Measurements from ENCODE around the gene NCK1.
A peak's percentile ranks its signal among the peaks of the same experiment; 100 is the strongest.

NCK1 gene

DNA sequence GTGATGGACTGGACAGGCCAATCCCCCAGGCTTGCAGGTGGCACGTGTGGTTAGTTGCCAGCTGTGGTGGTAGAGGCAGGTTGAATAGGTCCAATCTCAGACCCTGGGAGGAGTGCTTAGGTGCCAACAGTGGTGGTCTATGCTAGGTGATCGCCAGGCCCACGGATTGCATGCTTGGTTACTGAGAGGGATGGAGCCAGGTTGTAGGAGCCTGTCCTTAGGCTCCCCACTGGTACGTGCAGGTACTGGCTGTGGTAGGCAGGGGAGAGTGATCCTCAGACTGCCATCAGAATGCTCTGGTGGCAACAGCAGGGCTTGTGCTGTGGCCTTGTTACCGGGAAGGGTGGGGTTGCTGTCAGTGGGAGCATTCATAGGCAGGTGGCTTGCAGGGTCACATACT lies 44.7 kb downstream of the NCK1 start:
- Histone ChIP-seq H3K36me3 (ENCODE audit: insufficient read depth, low read length) (0 out of 2 replicates have a peak, but pooled peaks cover 9% of the 10 kb centered on the region), H3K4me1 (ENCODE audit: control insufficient read depth, insufficient read depth, low read length, unreplicated experiment) (peaks cover 2% of the 10 kb centered on the region), H3K27ac (ENCODE audit: low read depth, low read length) (no peak overlapping the region), H3K27me3 (ENCODE audit: insufficient read depth, low read length) (no peaks in the 10 kb centered on the region), H3K4me3 (ENCODE audit: low read depth, low read length) (no peak overlapping the region), H2AFZ (ENCODE audit: low read length, unreplicated experiment) (no peak overlapping the region), H3K79me2 (ENCODE audit: control insufficient read depth, insufficient read depth, low read length, unreplicated experiment) (peaks cover 95% of the 10 kb centered on the region)

DNA sequence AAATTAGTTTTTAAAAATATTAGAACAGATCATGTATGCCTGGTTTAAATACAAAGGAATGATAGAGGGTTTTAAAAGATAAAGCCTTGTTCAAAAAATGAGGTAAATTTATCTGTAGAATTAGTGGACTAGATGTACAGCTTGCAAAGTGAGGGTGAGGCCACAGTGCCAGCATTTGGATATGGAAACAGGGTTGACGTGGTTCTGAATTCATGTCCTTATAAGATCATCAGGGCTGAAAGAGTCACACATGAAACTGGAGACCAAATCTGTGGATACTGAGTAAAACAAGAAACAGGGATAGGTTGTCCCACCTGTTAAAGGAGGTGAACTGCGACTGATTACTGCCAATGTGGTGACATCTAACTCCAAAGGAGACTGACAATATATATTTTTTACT lies 46.3 kb downstream of the NCK1 start:
- Histone ChIP-seq H3K4me1 (ENCODE audit: control insufficient read depth, insufficient read depth, low read length, unreplicated experiment) (peaks cover 2% of the 10 kb centered on the region), H3K79me2 (ENCODE audit: control insufficient read depth, insufficient read depth, low read length, unreplicated experiment) (peaks cover 94% of the 10 kb centered on the region), H3K4me3 (ENCODE audit: low read depth, low read length) (no peak overlapping the region), H3K36me3 (ENCODE audit: insufficient read depth, low read length) (0 out of 2 replicates have a peak, but pooled peaks cover 9% of the 10 kb centered on the region), H3K27me3 (ENCODE audit: insufficient read depth, low read length) (no peaks in the 10 kb centered on the region), H2AFZ (ENCODE audit: low read length, unreplicated experiment) (no peak overlapping the region), H3K27ac (ENCODE audit: low read depth, low read length) (no peak overlapping the region)

DNA sequence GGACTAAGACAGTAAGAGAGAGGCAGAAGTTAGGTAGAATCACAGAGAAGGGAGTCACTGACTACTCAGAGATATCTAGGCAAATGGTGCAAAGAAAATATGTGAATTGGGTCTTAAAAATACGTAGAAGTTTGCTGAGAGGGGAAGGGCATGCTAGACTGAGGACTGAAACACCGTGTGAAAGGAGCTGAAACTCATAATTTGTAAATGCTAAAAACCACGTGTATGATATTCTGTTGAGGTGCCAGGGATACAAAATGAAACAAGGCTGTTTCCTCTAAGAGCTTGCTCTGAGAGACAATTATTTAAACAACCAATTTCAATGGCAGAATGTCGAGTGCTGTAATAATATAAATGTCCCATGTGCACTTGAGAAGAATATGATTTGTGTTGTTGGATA lies 47.2 kb downstream of the NCK1 start:
- Histone ChIP-seq H3K4me3 (ENCODE audit: low read depth, low read length) (no peak overlapping the region), H3K4me1 (ENCODE audit: control insufficient read depth, insufficient read depth, low read length, unreplicated experiment) (peaks cover 2% of the 10 kb centered on the region), H3K27ac (ENCODE audit: low read depth, low read length) (no peak overlapping the region), H3K36me3 (ENCODE audit: insufficient read depth, low read length) (0 out of 2 replicates have a peak, but pooled peaks cover 9% of the 10 kb centered on the region), H3K27me3 (ENCODE audit: insufficient read depth, low read length) (no peaks in the 10 kb centered on the region), H2AFZ (ENCODE audit: low read length, unreplicated experiment) (no peak overlapping the region), H3K79me2 (ENCODE audit: control insufficient read depth, insufficient read depth, low read length, unreplicated experiment) (peaks cover 87% of the 10 kb centered on the region)

DNA sequence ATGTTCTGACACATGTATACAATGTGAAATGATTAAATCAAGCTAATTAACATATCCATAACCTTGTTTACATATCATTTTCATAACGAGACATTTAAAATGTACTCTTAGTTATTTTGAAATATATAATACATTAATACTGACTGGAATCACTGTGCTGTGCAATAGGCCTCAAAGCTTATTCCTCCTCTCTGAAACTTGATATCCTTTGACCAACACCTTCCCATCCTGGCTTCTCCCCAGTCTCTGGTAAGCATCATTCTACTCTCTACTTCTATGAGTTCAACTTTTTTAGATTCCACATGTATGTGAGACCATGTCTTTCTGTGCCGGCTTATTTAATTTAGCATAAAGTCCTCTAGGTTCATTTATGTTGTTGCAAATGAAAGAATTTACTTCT lies 48.7 kb downstream of the NCK1 start:
- Histone ChIP-seq H3K27me3 (ENCODE audit: insufficient read depth, low read length) (no peaks in the 10 kb centered on the region), H3K79me2 (ENCODE audit: control insufficient read depth, insufficient read depth, low read length, unreplicated experiment) (peaks cover 87% of the 10 kb centered on the region), H3K36me3 (ENCODE audit: insufficient read depth, low read length) (0 out of 2 replicates have a peak, but pooled peaks cover 5% of the 10 kb centered on the region), H3K4me3 (ENCODE audit: low read depth, low read length) (no peak overlapping the region), H2AFZ (ENCODE audit: low read length, unreplicated experiment) (no peak overlapping the region), H3K4me1 (ENCODE audit: control insufficient read depth, insufficient read depth, low read length, unreplicated experiment) (peaks cover 2% of the 10 kb centered on the region), H3K27ac (ENCODE audit: low read depth, low read length) (no peak overlapping the region)

DNA sequence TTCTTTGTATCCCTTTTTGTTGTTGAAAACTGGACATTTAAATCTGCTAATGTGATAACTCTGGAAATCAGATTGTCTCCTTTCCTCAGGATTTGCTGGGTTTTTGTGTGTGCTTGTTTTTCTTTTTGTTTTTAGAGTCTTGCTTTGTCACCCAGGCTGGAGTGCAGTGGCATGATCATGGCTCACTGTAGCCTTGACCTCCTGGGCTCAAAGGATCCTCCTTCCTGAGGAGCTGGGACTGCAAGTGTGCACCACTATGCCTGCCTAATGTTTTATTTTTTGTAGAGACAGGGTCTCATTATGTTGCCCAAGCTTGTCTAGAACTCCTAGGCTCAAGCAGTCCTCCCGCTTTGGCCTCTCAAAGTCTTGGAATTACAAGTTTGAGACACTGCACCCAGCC lies 51.2 kb downstream of the NCK1 start:
- H3K79me2 ChIP-seq (ENCODE audit: control insufficient read depth, insufficient read depth, low read length, unreplicated experiment), result peaks cover 82% of the 10 kb centered on the region
- 0 out of 2 replicates have a peak, but pooled peaks cover 5% of the 10 kb centered on the region for H3K36me3 ChIP-seq (ENCODE audit: insufficient read depth, low read length)
- H3K27ac ChIP-seq (ENCODE audit: low read depth, low read length), result no peak overlapping the region
- peaks cover 3% of the 10 kb centered on the region for H3K4me1 ChIP-seq (ENCODE audit: control insufficient read depth, insufficient read depth, low read length, unreplicated experiment)
- H2AFZ ChIP-seq (ENCODE audit: low read length, unreplicated experiment), result no peak overlapping the region
- H3K4me3 ChIP-seq (ENCODE audit: low read depth, low read length), result no peak overlapping the region
- H3K27me3 ChIP-seq (ENCODE audit: insufficient read depth, low read length), result no peaks in the 10 kb centered on the region

DNA sequence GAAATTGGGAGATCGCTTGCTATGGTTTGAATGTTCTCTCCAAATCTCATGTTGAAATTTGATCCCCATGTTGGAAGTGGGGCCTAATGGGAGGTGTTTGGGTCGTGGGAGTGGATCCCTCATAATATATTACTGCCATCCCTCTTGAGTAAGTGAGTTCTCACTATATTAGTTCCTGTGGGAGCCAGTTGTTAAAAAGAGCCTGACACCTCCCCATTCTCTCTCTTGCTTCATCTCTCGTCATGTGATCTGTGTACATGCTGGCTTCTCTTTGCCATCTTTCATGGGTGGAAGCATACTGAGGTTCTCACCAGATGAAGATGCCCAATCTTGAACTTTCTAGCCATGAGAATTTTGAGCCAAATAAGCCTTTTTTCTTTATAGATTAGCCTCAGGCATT lies 52.7 kb downstream of the NCK1 start:
- no peak overlapping the region for H3K4me3 ChIP-seq (ENCODE audit: low read depth, low read length)
- no peak overlapping the region for H2AFZ ChIP-seq (ENCODE audit: low read length, unreplicated experiment)
- H3K36me3 ChIP-seq (ENCODE audit: insufficient read depth, low read length), result 0 out of 2 replicates have a peak, but pooled peaks cover 5% of the 10 kb centered on the region
- no peaks in the 10 kb centered on the region for H3K27me3 ChIP-seq (ENCODE audit: insufficient read depth, low read length)
- no peak overlapping the region for H3K27ac ChIP-seq (ENCODE audit: low read depth, low read length)
- H3K4me1 ChIP-seq (ENCODE audit: control insufficient read depth, insufficient read depth, low read length, unreplicated experiment), result peaks cover 19% of the 10 kb centered on the region
- H3K79me2 ChIP-seq (ENCODE audit: control insufficient read depth, insufficient read depth, low read length, unreplicated experiment), result peaks cover 81% of the 10 kb centered on the region

DNA sequence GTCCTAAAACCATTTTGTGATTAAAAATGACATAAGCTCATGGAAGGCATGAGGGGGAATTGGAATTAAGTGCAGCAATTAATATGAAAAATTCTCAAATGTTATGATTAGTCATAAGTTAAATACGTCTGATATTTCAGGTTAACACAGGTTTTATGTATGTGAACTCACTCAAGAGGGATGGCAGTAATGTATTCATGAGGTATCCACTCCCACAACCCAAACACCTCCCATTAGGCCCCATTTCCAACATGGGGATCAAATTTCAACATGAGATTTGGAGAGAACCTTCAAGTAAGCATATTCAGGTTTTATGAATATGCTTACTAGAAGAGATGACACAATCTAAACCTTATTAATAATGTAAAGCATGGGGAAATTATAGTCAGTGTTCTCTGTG lies 54.2 kb downstream of the NCK1 start:
- H3K4me1 ChIP-seq (ENCODE audit: control insufficient read depth, insufficient read depth, low read length, unreplicated experiment), result peaks cover 17% of the 10 kb centered on the region
- no peaks in the 10 kb centered on the region for H3K27me3 ChIP-seq (ENCODE audit: insufficient read depth, low read length)
- H3K79me2 ChIP-seq (ENCODE audit: control insufficient read depth, insufficient read depth, low read length, unreplicated experiment), result peaks cover 79% of the 10 kb centered on the region
- H3K4me3 ChIP-seq (ENCODE audit: low read depth, low read length), result no peak overlapping the region
- H3K27ac ChIP-seq (ENCODE audit: low read depth, low read length), result no peak overlapping the region
- H3K36me3 ChIP-seq (ENCODE audit: insufficient read depth, low read length), result peaks cover 5% of the 10 kb centered on the region
- no peak overlapping the region for H2AFZ ChIP-seq (ENCODE audit: low read length, unreplicated experiment)

DNA sequence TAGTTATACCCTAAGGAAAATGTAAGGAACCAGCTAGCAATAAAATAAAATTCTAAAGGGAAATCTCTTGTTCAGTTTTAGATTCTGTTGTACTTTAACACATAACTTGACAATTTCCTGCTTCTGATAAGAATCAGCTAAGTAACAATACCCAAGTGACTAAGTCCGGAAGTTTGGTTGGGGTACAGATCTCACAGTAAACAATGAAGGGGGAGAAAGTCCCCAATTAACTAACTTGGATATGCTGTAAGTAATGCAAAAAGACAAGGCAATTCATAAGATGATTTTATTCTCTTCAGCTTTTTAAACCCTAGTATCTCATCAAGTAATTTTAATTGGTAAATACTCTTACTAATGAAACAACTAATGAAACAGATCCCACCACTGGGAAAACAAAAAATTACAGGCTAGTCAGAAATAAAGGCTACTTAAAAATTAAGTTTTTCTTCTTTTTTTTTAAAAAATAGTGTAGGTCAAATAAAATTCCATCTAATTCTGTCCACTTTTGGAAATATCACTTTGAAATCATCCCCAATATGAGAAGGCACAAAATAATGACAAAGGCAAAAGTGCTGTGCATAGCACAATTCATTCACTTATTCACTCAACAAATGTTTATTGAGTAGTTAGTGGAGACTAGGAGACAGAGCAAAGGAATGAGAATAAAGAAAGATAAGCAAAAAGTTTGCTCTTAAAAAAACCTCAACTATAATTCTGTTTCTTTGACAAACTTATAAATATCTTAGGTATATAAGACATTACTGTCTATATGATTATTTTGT lies 58.0 kb downstream of the NCK1 start:
- H3K36me3 ChIP-seq (ENCODE audit: insufficient read depth, low read length), result peaks cover 8% of the 10 kb centered on the region
- peak overlapping the region; percentile 45 for H3K27ac ChIP-seq (ENCODE audit: low read depth, low read length)
- H2AFZ ChIP-seq (ENCODE audit: low read length, unreplicated experiment), result no peak overlapping the region
- H3K79me2 ChIP-seq (ENCODE audit: control insufficient read depth, insufficient read depth, low read length, unreplicated experiment), result peaks cover 79% of the 10 kb centered on the region
- peak overlapping the region; percentile 23; the same call in 1 of the 2 replicates for H3K4me3 ChIP-seq (ENCODE audit: low read depth, low read length)
- H3K27me3 ChIP-seq (ENCODE audit: insufficient read depth, low read length), result no peaks in the 10 kb centered on the region
- peaks cover 26% of the 10 kb centered on the region for H3K4me1 ChIP-seq (ENCODE audit: control insufficient read depth, insufficient read depth, low read length, unreplicated experiment)

DNA sequence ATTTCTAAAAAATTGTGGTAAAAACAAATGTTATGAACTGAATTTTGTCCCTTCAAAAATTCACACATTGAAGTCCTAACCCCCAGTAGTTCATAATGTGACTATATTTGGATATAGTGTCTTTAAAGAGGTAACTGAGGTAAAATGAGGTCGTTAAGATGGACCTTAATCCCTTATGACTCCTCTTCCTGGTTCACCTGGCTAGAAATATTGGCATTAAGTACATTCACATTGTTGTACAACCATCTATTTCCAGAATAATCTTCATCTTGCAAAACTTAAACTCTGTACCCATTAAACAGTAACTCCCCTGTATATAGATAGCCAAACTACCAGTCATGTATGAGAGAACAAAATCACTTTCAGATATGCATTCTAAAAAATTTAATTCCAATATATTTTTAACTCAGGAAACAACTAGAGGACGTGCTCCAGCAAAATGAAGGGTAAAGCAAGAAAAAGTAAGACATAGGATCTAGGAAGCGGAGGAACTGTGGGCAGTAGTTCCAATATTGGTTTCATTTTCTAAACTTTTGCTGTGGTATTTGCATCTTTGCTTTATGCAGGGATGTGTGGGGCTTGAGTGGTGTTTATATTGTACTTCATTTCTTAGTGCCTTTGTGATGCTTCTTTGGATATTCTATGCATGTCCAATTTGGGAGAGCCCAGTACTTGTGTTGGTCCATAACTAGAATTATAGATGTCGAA lies 59.0 kb downstream of the NCK1 start:
- H3K4me3 ChIP-seq (ENCODE audit: low read depth, low read length), result no peak overlapping the region
- H3K27me3 ChIP-seq (ENCODE audit: insufficient read depth, low read length), result no peaks in the 10 kb centered on the region
- peaks cover 8% of the 10 kb centered on the region for H3K36me3 ChIP-seq (ENCODE audit: insufficient read depth, low read length)
- peaks cover 26% of the 10 kb centered on the region for H3K4me1 ChIP-seq (ENCODE audit: control insufficient read depth, insufficient read depth, low read length, unreplicated experiment)
- H3K27ac ChIP-seq (ENCODE audit: low read depth, low read length), result no peak overlapping the region
- peaks cover 76% of the 10 kb centered on the region for H3K79me2 ChIP-seq (ENCODE audit: control insufficient read depth, insufficient read depth, low read length, unreplicated experiment)
- H2AFZ ChIP-seq (ENCODE audit: low read length, unreplicated experiment), result no peak overlapping the region

DNA sequence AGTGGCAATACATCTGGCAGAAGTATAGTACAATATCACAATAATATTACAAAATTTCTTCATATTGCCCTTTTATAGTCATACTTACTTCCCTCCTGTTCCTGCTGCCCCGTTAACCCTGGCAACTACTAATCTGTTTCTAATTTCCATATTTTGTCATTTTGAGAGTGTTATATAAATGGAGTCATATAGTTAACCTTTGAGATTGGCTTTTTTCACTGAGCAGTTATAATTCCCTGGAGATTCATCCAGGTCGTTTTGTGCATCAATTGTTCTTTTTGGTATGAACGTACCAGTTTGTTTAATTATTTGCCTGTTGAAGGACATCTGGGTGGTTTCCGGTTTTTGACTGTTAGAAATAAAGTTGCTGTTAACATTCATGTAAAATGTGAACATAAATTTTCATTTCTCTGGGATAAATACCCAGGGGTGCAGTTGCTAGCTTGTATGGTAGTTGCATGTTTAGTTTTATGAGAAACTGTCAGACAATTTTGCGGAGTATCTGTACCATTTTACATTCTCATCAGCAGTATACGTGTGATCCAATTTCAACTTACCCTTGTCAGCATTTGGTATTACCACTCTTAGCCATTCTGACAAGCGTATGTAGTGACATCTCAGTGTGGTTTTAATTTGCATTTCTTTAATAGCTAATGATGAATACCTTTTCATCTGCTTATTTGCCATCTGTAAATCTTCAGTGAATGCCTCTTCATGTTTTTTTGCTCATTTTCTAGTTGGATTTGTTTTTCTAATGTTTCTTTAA lies 63.6 kb downstream of the NCK1 start:
- peaks cover 10% of the 10 kb centered on the region for H3K36me3 ChIP-seq (ENCODE audit: insufficient read depth, low read length)
- H3K4me1 ChIP-seq (ENCODE audit: control insufficient read depth, insufficient read depth, low read length, unreplicated experiment), result peaks cover 20% of the 10 kb centered on the region
- H2AFZ ChIP-seq (ENCODE audit: low read length, unreplicated experiment), result no peak overlapping the region
- H3K27me3 ChIP-seq (ENCODE audit: insufficient read depth, low read length), result no peaks in the 10 kb centered on the region
- no peak overlapping the region for H3K27ac ChIP-seq (ENCODE audit: low read depth, low read length)
- no peak overlapping the region for H3K4me3 ChIP-seq (ENCODE audit: low read depth, low read length)
- H3K79me2 ChIP-seq (ENCODE audit: control insufficient read depth, insufficient read depth, low read length, unreplicated experiment), result peaks cover 56% of the 10 kb centered on the region

Data from ACC112 (cell line).